Left lobe of liver (tissue), 2 donors: Measurements from ENCODE around the gene SULT1A1. TPM values are rescaled to one million over a fixed set of nuclear protein-coding genes. Genes with fewer than 3 reads are reported as not detected.

ENCODE experiments used
- ATAC-seq: fragments of 200-7000 bp; cut with Tn5 transposase; one replicate; pipeline ENCODE4 v1.9.1; 2020; ENCODE audit warnings: mild to moderate bottlenecking, moderate library complexity
- DNase-seq: peaks from one replicate; pipeline ENCODE4 v3.0.0-alpha.2; 2020; ENCODE audit warnings: low spot score
- total RNA-seq: library from RNA; stranded (reverse); gene quantifications from one replicate; pipeline ENCODE4 v1.2.1, GENCODE V29; 2021
- donor health status: DM: no; HTN: no; CAD: no; lungs with moderate emphysema.
- donor health status: DM: no; HTN: yes; CAD: no.

SULT1A1 gene
- total RNA-seq, 1 donor from 2014 or later, result 179 TPM

- ATAC-seq, result no peak
- no peak for DNase-seq
Measured at GRCh38 chr16:28562199-28562598, 47.6 kb downstream of the SULT1A1 start.

- DNase-seq (no peak), ATAC-seq (no peak)
Measured at GRCh38 chr16:28561557-28562187, 48.2 kb downstream of the SULT1A1 start.

- no peak for ATAC-seq
- DNase-seq, result no peak
Measured at GRCh38 chr16:28558456-28558855, 51.4 kb downstream of the SULT1A1 start.

- DNase-seq, result no peak
- no peak for ATAC-seq
Measured at GRCh38 chr16:28556914-28557320, 52.9 kb downstream of the SULT1A1 start.

GRCh38 chr16:28555561-28555960 lies 54.3 kb downstream of the SULT1A1 start:
- ATAC-seq (no peak), DNase-seq (no peak)

Other genes with a start within 250 kb of the SULT1A1 start
- 0.28 TPM for gene NPIPB6, start 246.5 kb downstream of the SULT1A1 start, total RNA-seq
- 11.6 TPM for gene EIF3CL, start 206.2 kb downstream of the SULT1A1 start, total RNA-seq
- gene NPIPB7, start 137.7 kb downstream of the SULT1A1 start, total RNA-seq, result not detected
- gene CLN3, start 118.0 kb downstream of the SULT1A1 start, total RNA-seq, result 17.5 TPM
- 0.58 TPM for gene APOBR, start 115.4 kb downstream of the SULT1A1 start, total RNA-seq
- gene IL27, start 103.2 kb downstream of the SULT1A1 start, total RNA-seq, result 12.9 TPM
- 92.6 TPM for gene NUPR1, start 71.1 kb downstream of the SULT1A1 start, total RNA-seq
- 19.3 TPM for gene SGF29, start 56.1 kb downstream of the SULT1A1 start, total RNA-seq
- gene SULT1A2, start 13.0 kb downstream of the SULT1A1 start, total RNA-seq, result 50.3 TPM
- gene NPIPB8, start 28.0 kb upstream of the SULT1A1 start, total RNA-seq, result 3.2 TPM
- 262 TPM for gene EIF3C, start 101.4 kb upstream of the SULT1A1 start, total RNA-seq
- 2.3 TPM for gene NPIPB9, start 141.7 kb upstream of the SULT1A1 start, total RNA-seq
- 50.1 TPM for gene ATXN2L, start 213.0 kb upstream of the SULT1A1 start, total RNA-seq
- 177 TPM for gene TUFM, start 236.3 kb upstream of the SULT1A1 start, total RNA-seq